Measurements from ENCODE around the gene COG3.
A peak's percentile ranks its signal among the peaks of the same experiment; 100 is the strongest.

COG3 gene

DNA sequence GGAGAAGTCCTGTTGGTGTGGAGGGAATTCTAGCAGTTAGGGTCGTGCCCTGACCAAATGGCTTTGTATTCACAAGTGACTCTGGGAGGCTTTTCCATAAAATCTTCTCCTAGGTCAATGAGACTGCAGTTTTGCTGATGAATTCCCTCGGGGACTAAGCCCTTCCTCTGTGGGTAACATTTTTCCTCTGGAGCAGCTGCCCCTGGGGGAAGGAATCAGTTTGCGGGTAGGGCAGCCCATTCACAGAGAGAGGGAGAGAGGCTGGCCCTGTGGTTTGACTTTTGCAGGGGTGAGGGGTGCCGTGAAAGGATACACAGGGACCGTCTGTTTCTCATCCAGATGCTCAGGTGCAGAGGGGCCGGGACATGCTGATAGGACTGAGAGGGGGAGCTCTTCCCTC is 83.5 kb downstream of the COG3 start:
- no peak for DNase-seq

DNA sequence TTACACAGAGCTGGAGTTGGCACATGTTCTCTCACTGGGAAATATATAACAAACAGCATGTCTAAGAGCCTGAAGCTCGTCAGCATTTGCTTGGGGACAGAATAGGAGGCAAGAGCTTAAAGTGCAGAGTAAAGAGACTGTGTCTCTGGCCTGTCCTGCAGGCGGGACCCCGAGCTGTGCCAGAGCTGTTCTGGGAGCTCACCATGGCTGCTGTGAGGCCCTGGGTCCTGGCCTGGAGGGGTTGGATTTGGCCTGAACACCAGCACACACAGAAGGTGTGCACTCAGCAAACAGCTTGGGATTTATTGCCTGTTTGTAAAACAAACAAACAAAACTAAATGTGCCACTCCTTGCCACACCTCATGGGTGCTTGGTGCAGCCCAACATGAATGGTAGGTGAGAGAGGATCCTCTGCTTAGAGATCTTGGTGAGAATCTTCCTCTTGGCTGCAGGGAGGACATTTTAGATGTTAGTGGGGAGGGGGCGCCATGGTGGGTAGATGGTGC is 89.9 kb downstream of the COG3 start:
- no peak for DNase-seq

GRCh38 chr13:45564133-45564776 is 99.5 kb downstream of the COG3 start:
- DNase-seq, result peak; percentile 6

DNA sequence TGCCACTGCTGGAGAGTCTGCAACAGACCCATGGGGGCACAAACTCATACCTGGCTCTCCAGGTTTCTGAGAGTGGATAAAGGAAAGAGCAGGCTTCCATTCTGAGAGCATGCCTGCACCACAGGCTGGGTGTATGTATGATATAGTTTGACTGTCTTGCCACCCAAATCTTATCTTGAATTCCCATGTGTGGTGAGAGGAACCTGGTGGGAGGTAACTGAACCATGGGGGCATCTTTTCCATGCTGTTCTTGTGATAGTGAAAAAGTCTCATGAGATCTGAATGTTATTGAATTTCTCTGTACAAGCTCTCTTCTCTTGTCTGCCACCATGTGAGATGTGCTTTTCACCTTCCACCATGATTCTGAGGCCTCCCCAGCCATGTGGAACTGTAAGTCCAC is 100.6 kb downstream of the COG3 start:
- DNase-seq, result no peak

- DNase-seq, result no peak
Measured at GRCh38 chr13:45575146-45575829, 110.5 kb downstream of the COG3 start.

- no peak for DNase-seq
Measured at GRCh38 chr13:45575830-45576180, 111.1 kb downstream of the COG3 start.

DNA sequence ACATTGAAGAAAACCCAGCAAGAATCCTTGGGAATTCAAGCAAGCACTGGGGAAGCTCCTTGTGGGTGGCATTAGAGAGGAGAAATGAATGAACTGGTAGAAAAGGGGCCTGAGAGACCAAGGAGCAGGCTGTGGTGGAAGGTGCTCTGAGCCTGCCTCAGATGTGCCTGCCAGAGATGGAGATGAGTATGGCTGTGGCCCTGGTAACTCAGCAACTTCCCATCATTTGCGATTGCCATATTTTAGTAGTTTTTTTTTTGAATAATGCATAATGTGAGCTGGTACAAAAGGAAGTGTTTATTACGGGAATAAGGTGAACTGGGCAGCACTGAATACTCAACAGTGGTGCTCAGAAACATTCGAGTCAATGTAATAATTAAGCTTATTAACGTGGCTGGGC is 111.7 kb downstream of the COG3 start:
- no peak for DNase-seq

GRCh38 chr13:45582408-45583076 is 117.8 kb downstream of the COG3 start:
- no peak for DNase-seq

DNA sequence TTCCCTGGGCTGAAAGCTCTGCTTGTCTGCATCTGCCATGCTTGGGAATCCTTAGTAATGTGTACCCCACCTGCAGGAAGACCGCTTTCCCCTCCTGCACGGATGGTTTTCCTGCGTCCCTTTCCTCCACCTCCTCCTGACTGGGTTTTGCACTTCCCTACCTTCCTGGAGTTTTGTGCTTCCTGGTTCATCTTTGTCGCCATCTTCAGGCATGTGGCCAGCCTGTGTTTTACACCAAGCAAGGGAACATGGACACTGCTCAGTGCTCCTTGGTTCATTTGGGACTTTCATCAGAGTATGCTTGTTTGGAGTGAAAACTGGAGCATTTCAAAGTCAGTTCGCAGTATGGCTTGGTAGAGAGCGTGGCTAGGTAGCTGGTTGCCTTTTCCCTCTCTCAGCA is 120.1 kb downstream of the COG3 start:
- DNase-seq, result no peak

All from amniotic stem cell (primary cell).